C4-2B (cell line): ENCODE results near the gene CEP57L1.

Experiments
- ZFX ChIP-seq: fragments of 450-650 bp; IDR thresholded peaks from 2 replicates; pipeline ENCODE4 v1.6.1; 2017
- TF ChIP-seq, protein P1 (sequence below): fragments of 450-650 bp; conservative IDR thresholded peaks from 2 replicates; pipeline ENCODE4 v1.5.1; 2017; ENCODE audit warnings: mild to moderate bottlenecking

DNA sequence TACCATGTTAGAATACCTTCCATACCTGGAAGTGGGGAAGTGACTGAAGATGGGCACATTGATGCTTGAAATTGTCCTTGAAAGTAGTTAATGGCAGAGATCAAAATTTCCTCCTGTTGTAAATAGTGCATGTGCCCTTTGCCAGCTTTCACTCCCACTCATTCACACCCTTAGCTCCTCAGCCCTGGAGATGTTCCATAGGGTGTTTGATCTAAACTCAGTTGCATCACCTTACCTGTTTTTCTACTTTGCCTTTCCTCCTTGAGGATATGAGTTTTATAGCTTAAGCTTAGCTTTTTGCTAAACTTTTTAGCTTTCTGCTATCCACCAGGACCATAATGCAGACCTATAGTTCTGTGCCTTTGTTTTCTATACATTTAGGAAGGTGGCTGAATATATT is 69.0 kb downstream of the CEP57L1 start:
- TF ChIP-seq, protein P1, sequence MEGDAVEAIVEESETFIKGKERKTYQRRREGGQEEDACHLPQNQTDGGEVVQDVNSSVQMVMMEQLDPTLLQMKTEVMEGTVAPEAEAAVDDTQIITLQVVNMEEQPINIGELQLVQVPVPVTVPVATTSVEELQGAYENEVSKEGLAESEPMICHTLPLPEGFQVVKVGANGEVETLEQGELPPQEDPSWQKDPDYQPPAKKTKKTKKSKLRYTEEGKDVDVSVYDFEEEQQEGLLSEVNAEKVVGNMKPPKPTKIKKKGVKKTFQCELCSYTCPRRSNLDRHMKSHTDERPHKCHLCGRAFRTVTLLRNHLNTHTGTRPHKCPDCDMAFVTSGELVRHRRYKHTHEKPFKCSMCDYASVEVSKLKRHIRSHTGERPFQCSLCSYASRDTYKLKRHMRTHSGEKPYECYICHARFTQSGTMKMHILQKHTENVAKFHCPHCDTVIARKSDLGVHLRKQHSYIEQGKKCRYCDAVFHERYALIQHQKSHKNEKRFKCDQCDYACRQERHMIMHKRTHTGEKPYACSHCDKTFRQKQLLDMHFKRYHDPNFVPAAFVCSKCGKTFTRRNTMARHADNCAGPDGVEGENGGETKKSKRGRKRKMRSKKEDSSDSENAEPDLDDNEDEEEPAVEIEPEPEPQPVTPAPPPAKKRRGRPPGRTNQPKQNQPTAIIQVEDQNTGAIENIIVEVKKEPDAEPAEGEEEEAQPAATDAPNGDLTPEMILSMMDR: no peak
- TF ChIP-seq ZFX: no peak
